Stimulated activated memory B cell treated with anti-CD40 and anti-IgM and Interleukin-4, amounts not matched to agents 10 μg/mL and 1 μg/mL and 100 μg/mL, for 72 hours (primary cell): ENCODE data around the gene PHACTR1.

Source experiments
- ATAC-seq: fragments of 150-1000 bp; cut with Tn5 transposase; 2 replicates; pipeline ENCODE4 v1.10.0; 2021
- H3K27ac Mint-ChIP-seq: one replicate; pipeline ENCODE4 v1.8.0; 2022; ENCODE audit warnings: mild to moderate bottlenecking, mixed read lengths
- H3K27me3 Mint-ChIP-seq: one replicate; pipeline ENCODE4 v1.8.0; 2022; ENCODE audit warnings: mixed read lengths
- H3K36me3 Mint-ChIP-seq: one replicate; pipeline ENCODE4 v1.8.0; 2022; ENCODE audit warnings: mixed read lengths
- H3K4me1 Mint-ChIP-seq: one replicate; pipeline ENCODE4 v1.8.0; 2022; ENCODE audit warnings: mixed read lengths
- H3K4me3 Mint-ChIP-seq: one replicate; pipeline ENCODE4 v1.8.0; 2022; ENCODE audit warnings: mild to moderate bottlenecking, moderate library complexity, mixed read lengths
- H3K9me3 Mint-ChIP-seq: one replicate; pipeline ENCODE4 v1.8.0; 2022; ENCODE audit warnings: mixed read lengths

Gene PHACTR1

DNA sequence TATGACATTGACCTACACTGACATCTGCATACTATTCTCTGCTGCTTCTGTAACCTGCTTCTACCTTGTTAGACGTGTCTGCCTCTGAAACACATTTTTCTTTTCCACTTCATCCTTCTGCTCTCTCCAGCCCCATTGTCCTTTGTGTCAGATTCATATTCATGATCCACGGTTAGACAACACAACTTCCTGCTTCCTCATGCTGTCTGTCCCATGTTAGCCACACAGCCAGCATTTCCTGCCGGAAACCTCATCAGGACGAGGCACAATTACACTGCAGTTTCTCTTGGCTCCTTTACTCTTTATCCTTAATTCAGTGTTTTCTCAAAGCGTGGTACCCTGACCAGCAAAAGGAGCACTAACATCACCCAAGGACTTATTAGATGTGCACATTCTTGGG is 461.5 kb downstream of the PHACTR1 start:
- Mint-ChIP-seq H3K9me3 (no peaks in the 10 kb centered on the region), H3K27me3 (peaks cover 19% of the 10 kb centered on the region), H3K4me1 (peaks cover 4% of the 10 kb centered on the region), H3K4me3 (no peak overlapping the region), H3K27ac (no peak overlapping the region), H3K36me3 (no peaks in the 10 kb centered on the region)
- ATAC-seq = no peak

DNA sequence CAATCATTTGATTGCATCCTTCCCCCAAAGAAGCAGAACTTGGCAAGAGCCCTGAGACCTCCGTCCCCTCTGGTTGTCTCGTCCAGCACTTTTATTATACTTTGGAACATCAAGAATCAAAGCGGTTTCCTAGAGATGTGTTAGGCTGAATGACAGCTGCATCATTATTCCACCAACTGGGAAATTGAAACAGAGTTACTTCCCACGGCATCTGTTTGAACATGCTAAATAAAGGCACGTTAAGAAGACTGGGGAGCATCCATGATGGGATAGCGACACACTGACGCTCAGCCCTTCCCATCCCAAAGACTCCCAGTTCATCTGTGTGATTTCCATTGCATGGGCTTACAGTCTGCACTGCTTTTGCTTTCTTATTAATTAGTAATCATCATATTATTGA is 464.0 kb downstream of the PHACTR1 start:
- no peak for ATAC-seq

DNA sequence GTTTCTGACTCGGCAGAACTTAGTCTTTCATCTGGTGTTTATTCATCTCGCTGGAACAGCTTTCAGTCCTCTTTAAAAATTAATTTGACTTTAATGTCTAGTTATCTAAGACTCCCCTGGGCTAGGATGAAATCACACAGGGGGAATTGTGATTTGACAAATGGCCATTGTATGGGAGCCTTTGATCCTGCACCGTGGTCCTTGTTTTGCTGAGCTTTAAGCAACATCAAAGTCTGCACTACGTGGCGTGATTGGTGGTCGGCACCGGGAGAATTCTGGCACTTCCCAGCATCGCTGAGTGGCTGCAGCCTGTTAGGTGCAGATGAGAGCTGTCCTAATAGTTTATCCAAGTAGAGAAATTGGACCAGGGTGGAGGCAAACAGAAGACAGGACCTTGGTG is 464.8 kb downstream of the PHACTR1 start:
- no peak for ATAC-seq
- peaks cover 22% of the 10 kb centered on the region for H3K27me3 Mint-ChIP-seq
- H3K36me3 Mint-ChIP-seq = no peaks in the 10 kb centered on the region
- no peak overlapping the region for H3K27ac Mint-ChIP-seq
- H3K9me3 Mint-ChIP-seq = no peaks in the 10 kb centered on the region
- peaks cover 4% of the 10 kb centered on the region for H3K4me1 Mint-ChIP-seq
- H3K4me3 Mint-ChIP-seq = no peak overlapping the region

More for the DNA sequence above, 464.0 kb downstream of the PHACTR1 start:
- H3K4me3 Mint-ChIP-seq = no peak overlapping the region
- no peaks in the 10 kb centered on the region for H3K9me3 Mint-ChIP-seq
- peaks cover 4% of the 10 kb centered on the region for H3K4me1 Mint-ChIP-seq
- H3K27me3 Mint-ChIP-seq = peaks cover 28% of the 10 kb centered on the region
- H3K36me3 Mint-ChIP-seq = no peaks in the 10 kb centered on the region
- no peak overlapping the region for H3K27ac Mint-ChIP-seq

DNA sequence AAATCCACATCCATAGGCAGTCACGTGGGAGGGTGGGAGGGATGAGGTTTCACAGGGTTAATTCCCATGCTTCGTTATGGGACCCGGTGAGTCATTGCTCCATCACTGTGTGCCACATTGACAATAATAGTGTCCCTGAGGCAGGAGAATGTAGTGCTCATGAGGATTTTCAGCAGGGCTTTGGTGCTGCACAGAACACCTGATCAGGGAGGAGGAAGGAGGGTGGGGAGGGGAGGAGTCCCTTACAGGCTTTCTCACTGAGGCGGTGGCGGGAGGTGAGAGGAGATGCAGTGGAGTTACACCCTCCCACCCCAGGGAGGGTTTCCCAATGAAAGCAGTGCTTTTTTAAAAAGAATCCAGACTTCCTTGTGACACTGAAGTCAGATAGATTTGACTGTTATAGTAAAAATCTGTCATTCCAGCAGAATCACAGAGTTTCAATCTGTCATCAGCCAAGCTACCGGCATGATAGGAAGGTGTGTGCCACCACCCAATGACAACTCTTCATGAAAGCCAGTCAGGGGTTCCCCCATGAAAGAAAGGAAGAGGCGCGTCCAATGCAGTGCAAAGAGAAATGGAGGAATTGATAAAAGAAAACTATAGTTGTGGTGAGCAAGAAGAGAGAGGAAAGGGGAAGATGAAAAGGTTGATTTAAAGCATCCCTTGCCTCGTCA is 467.0 kb downstream of the PHACTR1 start:
- ATAC-seq = no peak
- peaks cover 13% of the 10 kb centered on the region for H3K27me3 Mint-ChIP-seq
- H3K4me3 Mint-ChIP-seq = no peak overlapping the region
- H3K4me1 Mint-ChIP-seq = no peaks in the 10 kb centered on the region
- H3K27ac Mint-ChIP-seq = no peak overlapping the region
- no peaks in the 10 kb centered on the region for H3K36me3 Mint-ChIP-seq
- no peaks in the 10 kb centered on the region for H3K9me3 Mint-ChIP-seq

DNA sequence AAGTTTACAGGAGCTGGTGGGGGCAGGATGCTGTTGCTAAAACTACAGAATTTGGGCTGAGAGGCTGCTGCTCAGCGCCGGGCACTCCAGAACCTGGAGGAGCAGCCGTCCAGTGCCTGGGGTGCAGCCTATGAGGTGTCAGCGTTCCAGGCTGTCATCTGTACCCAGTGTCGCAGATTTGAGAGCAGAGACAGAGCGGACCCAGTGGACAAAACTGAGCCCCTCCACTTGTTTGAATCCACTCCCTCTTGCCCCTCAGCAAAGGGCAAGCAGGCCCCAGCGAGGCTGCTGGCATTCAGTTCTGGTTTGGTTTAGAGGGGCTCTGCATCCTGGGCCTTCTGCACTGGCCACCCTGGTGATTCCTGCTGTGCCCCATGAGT is 467.5 kb downstream of the PHACTR1 start:
- Mint-ChIP-seq H3K27ac (no peak overlapping the region), H3K9me3 (no peaks in the 10 kb centered on the region), H3K36me3 (no peaks in the 10 kb centered on the region), H3K4me1 (no peaks in the 10 kb centered on the region), H3K27me3 (peaks cover 13% of the 10 kb centered on the region), H3K4me3 (no peak overlapping the region)
- ATAC-seq = no peak

DNA sequence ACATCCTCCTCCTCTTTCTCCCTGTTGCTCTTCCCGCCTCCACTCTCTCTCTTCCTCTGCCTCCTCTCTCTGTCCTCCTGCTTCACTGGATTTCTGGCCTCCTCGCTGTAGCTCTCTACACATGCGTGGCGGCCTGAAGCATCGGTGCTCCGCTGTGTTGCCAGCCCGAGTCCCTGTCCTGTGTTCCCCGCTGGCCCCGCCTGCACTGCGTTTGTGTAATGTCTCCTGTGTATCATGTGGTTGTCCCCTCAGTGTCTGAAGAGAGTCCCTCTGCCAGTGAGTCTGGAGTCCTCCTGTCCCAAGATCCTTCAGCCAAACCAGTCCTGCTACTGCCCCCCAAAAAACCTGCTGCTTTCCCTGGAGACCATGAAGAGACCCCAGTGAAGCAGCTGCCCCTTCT is 468.0 kb downstream of the PHACTR1 start:
- H3K27ac Mint-ChIP-seq = no peak overlapping the region
- H3K36me3 Mint-ChIP-seq = no peaks in the 10 kb centered on the region

DNA sequence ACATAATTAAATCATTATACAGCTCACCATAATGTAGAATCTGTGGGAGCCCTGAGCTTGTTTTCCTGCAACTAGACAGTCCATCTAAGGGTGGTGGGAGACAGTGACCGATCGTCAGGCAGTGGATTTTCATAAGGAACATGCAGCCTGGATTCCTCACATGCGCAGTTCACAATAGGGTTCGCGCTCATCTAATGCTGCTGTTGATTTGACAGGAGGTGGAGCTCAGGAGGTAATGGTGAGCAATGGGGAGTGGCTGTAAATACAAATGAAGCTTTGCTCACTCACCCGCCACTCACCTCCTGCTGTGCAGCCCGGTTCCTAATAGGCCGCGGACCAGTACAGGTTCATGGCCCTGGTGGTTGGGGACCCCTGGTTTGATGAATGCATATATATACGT is 470.3 kb downstream of the PHACTR1 start:
- H3K4me3 Mint-ChIP-seq = no peak overlapping the region
- no peaks in the 10 kb centered on the region for H3K9me3 Mint-ChIP-seq
- no peaks in the 10 kb centered on the region for H3K36me3 Mint-ChIP-seq
- peaks cover 13% of the 10 kb centered on the region for H3K27me3 Mint-ChIP-seq
- no peaks in the 10 kb centered on the region for H3K4me1 Mint-ChIP-seq
- H3K27ac Mint-ChIP-seq = no peak overlapping the region
- no peak for ATAC-seq

More for the DNA sequence above, 468.0 kb downstream of the PHACTR1 start:
- Mint-ChIP-seq H3K4me3 (no peak overlapping the region), H3K27me3 (peaks cover 13% of the 10 kb centered on the region), H3K4me1 (no peaks in the 10 kb centered on the region), H3K9me3 (no peaks in the 10 kb centered on the region)
- no peak for ATAC-seq

DNA sequence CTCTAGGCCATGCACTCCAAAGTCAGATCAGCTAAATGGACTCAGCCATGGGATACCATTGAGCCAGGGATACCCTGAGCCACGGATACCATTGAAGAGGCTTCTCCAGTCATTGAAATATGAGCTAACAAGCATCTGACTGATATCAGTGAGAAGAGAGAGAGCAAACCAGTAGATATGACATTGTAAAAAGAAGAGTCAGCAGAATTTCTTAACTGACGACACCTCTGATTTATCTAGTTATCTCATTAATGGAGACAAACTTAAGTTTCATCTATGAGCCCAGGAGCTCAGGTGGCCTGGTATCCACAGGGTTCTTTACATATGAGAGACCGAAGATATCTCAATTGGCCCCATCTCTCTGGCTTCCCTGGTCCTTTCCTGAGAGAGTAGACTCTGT is 471.1 kb downstream of the PHACTR1 start:
- no peak overlapping the region for H3K4me3 Mint-ChIP-seq
- no peaks in the 10 kb centered on the region for H3K9me3 Mint-ChIP-seq
- no peak overlapping the region for H3K27ac Mint-ChIP-seq
- no peaks in the 10 kb centered on the region for H3K4me1 Mint-ChIP-seq
- H3K27me3 Mint-ChIP-seq = peaks cover 13% of the 10 kb centered on the region
- no peaks in the 10 kb centered on the region for H3K36me3 Mint-ChIP-seq
- ATAC-seq = no peak

DNA sequence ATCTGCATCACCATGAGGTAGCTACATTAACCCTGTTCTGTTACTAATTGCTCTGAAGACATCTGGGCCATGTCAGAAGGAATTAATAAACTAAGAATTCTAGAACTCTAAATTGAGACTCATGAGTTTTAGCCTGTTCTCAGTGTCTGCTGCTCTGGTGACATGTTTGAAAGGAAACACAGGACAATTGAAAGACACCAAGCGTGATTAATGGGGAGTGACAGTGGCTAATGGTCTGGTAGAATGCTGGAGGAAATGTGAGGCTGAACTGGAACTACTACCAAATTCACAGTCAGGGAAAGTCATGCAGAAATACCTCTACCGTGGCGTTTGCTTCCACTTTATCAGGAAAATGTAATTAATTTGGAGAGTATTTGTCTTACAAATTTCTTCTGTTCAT is 471.7 kb downstream of the PHACTR1 start:
- Mint-ChIP-seq H3K36me3 (no peaks in the 10 kb centered on the region), H3K4me3 (no peak overlapping the region), H3K4me1 (no peaks in the 10 kb centered on the region), H3K27me3 (peaks cover 14% of the 10 kb centered on the region), H3K9me3 (no peaks in the 10 kb centered on the region), H3K27ac (no peak overlapping the region)
- ATAC-seq = no peak

DNA sequence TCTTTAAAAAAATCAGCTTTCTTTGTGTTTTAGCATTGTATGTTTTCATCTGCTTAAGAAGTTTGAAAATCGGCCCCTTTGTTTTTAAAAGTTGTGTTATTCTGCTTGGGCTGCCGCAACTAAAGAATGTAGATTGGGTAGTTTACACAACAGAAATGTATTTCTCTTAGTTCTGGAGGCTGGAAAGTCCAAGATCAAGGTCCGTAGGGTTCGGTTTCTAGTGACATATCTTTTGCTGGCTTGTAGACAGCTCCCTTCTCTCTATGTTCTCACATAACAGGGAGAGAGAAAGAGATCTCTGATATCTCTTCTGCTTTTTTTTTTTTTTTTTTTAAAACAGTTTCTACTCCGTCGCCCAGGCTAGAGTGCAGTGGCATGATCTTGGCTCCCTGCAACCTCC is 473.1 kb downstream of the PHACTR1 start:
- no peak for ATAC-seq
- no peaks in the 10 kb centered on the region for H3K4me1 Mint-ChIP-seq
- H3K4me3 Mint-ChIP-seq = no peak overlapping the region
- H3K27ac Mint-ChIP-seq = no peak overlapping the region
- H3K27me3 Mint-ChIP-seq = peaks cover 15% of the 10 kb centered on the region
- H3K9me3 Mint-ChIP-seq = no peaks in the 10 kb centered on the region
- no peaks in the 10 kb centered on the region for H3K36me3 Mint-ChIP-seq

DNA sequence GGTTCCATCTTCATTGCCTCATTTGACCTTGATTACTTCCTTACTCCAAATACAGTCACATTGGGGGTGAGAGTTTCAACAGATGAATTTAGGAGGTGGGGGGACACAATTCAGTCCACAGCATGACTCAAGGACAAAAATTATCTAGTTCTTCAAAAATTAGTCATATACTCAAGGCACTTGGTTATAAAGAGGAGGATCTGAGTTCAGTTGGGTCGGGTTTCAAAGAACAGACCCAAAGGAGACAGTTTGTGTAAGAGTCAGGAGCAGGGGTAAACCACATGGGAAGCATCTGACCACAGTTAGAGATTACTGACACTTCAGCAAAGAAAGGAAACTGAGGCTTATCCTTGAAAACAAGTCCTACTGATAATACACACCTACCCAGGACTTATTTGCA is 473.8 kb downstream of the PHACTR1 start:
- no peak overlapping the region for H3K4me3 Mint-ChIP-seq
- H3K36me3 Mint-ChIP-seq = no peaks in the 10 kb centered on the region
- ATAC-seq = no peak
- no peaks in the 10 kb centered on the region for H3K9me3 Mint-ChIP-seq
- H3K27ac Mint-ChIP-seq = no peak overlapping the region
- peaks cover 10% of the 10 kb centered on the region for H3K27me3 Mint-ChIP-seq
- H3K4me1 Mint-ChIP-seq = no peaks in the 10 kb centered on the region

DNA sequence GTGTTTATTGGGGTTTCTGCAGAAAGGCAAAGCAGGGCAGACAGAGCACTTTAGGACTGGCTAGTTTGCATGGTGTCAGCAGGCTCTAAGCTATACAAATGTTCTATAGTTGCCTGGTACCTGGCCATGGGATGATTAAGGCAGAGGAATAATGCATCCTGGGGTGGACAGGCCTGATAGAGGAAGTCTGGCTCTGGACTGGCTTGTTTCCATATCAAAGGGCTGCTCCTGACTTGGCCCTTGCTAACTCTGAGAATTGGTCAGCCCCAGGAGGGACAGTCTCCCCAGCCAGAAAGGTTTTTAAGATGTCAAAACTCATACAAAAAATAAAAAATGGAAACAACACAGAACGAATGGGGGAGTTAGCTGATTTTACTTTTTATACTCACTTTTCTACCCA is 474.9 kb downstream of the PHACTR1 start:
- H3K4me3 Mint-ChIP-seq = no peak overlapping the region

DNA sequence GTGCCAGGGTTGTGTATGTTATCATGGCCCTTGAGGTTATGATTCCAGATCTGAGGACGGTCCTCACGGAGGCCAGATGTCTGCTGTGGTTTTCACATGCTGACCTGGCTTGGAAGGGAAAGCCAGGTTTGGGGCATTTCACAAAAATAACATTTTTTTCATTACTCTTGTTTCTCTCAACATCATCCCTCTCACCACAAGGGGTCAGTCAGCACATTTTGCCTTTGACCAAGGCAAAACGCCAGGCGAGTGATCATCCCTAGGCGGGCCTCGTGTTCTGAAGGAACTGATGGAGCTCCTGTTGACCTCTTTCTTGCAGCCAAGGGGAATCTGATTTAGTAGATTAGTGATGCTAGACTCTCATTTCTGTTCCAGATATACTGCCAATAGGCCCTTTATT is 478.3 kb downstream of the PHACTR1 start:
- Mint-ChIP-seq H3K27ac (no peak overlapping the region), H3K36me3 (no peaks in the 10 kb centered on the region), H3K4me1 (no peaks in the 10 kb centered on the region), H3K9me3 (no peaks in the 10 kb centered on the region), H3K27me3 (peaks cover 10% of the 10 kb centered on the region), H3K4me3 (no peak overlapping the region)
- ATAC-seq = peak; percentile 62

More for the DNA sequence above, 474.9 kb downstream of the PHACTR1 start:
- no peaks in the 10 kb centered on the region for H3K9me3 Mint-ChIP-seq
- H3K27ac Mint-ChIP-seq = no peak overlapping the region
- H3K27me3 Mint-ChIP-seq = peaks cover 10% of the 10 kb centered on the region
- no peaks in the 10 kb centered on the region for H3K4me1 Mint-ChIP-seq
- no peaks in the 10 kb centered on the region for H3K36me3 Mint-ChIP-seq
- ATAC-seq = no peak

DNA sequence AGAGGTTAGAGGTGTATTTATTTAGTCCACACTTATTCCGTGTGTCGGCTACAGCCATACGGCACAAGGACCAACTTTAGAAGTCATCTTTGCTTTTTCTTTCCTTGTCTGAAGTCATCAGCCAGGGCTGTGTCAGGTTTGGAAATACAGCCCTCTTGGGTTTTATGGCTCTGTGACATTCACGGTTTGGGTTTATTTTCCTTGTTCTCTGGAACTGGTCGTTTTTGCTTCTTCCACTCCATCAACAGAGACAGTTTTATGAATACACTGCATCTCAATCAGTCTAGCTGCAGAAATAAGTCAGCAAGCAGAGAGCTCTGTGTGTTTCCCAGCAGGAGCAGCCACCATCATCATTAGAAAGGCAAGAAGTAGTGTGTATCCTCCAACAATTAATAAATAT is 479.2 kb downstream of the PHACTR1 start:
- Mint-ChIP-seq H3K36me3 (no peaks in the 10 kb centered on the region), H3K4me1 (no peaks in the 10 kb centered on the region), H3K9me3 (no peaks in the 10 kb centered on the region), H3K4me3 (no peak overlapping the region), H3K27ac (no peak overlapping the region), H3K27me3 (peaks cover 10% of the 10 kb centered on the region)
- no peak for ATAC-seq

DNA sequence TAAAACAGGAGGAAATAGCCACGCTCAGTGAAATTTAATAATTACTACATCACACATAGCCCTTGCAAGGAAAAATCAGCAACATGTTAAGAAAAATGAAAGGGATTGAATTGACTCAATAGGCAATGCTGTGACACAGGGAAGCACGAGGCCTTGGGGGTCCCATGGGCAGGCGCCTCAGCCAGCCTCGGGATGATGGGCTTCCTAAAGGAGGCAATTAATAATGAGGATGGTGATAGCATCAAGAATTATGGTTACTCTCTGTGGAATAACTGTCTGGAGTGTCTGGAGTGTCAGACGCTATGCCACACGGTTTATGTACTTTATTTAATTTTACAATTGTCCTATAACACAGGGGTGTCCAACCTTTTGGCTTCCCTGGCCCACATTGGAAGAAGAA is 481.6 kb downstream of the PHACTR1 start:
- Mint-ChIP-seq H3K27ac (no peak overlapping the region), H3K4me1 (no peaks in the 10 kb centered on the region), H3K36me3 (no peaks in the 10 kb centered on the region), H3K9me3 (no peaks in the 10 kb centered on the region), H3K27me3 (peaks cover 10% of the 10 kb centered on the region), H3K4me3 (no peak overlapping the region)
- no peak for ATAC-seq

DNA sequence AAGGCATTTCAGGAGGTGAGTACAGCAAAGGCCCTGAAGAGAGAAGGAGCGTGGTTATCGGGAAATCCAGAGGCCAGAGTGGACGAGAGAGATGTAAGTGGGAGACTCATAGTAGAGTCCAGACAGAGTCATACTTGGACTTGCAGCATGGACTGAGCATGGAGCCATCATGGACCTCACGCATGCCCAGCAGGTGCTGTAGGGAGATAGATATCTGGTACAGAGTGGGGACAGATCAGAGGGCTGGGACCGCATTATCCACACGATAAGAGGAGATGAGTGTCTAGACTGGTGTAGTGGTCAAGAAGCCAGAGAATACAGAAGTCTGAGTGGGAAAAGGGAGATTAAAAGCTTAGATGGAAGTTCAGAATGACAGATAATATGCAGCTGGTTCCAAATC is 484.8 kb downstream of the PHACTR1 start:
- H3K27ac Mint-ChIP-seq = no peak overlapping the region
- no peaks in the 10 kb centered on the region for H3K27me3 Mint-ChIP-seq
- H3K9me3 Mint-ChIP-seq = no peaks in the 10 kb centered on the region
- H3K4me1 Mint-ChIP-seq = no peaks in the 10 kb centered on the region
- no peaks in the 10 kb centered on the region for H3K36me3 Mint-ChIP-seq
- no peak for ATAC-seq
- no peak overlapping the region for H3K4me3 Mint-ChIP-seq

DNA sequence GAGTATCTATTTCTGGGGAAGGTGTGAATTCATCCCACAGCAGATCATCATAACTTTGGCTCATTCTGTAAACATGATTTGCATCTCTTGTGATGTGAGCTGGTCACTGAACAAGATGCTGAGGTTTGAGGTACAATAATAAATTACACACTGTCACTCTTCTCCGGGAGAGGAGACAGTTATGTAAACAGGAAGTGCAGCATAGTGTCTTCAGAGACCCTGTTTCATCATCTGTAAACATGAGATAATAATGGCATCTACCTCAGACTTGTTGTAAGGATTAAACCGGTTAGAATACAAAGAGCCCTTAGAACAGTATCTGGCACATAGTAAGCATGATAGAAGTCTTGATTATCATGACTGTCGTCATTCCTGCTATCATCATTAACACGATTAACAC is 486.6 kb downstream of the PHACTR1 start:
- Mint-ChIP-seq H3K36me3 (no peaks in the 10 kb centered on the region), H3K4me1 (no peaks in the 10 kb centered on the region), H3K27me3 (no peaks in the 10 kb centered on the region), H3K27ac (no peak overlapping the region), H3K9me3 (no peaks in the 10 kb centered on the region), H3K4me3 (no peak overlapping the region)
- ATAC-seq = no peak
